IgD-negative memory B cell (primary cell): ENCODE data around the gene CPM. TPM values are rescaled to one million over a fixed set of nuclear protein-coding genes. Genes with fewer than 3 reads are reported as not detected.

Source experiments
- H3K27ac Mint-ChIP-seq, 3 donors: one replicate each; pipeline ENCODE4 v1.8.0; 2020 to 2022; ENCODE audit warnings: mild to moderate bottlenecking in 3 of 3, mixed read lengths in 3 of 3, moderate library complexity in 1 of 3
- H3K27me3 Mint-ChIP-seq: one replicate; pipeline ENCODE4 v1.8.0; 2021; ENCODE audit warnings: mixed read lengths
- H3K36me3 Mint-ChIP-seq: one replicate; pipeline ENCODE4 v1.8.0; 2020; ENCODE audit warnings: mild to moderate bottlenecking, mixed read lengths
- H3K4me1 Mint-ChIP-seq, 3 donors: one replicate each; pipeline ENCODE4 v1.8.0; 2020 to 2022; ENCODE audit warnings: mixed read lengths in 3 of 3, mild to moderate bottlenecking in 1 of 3
- H3K4me3 Mint-ChIP-seq, 4 donors: one replicate each; pipeline ENCODE4 v1.8.0; 2020 to 2022; ENCODE audit warnings: mild to moderate bottlenecking in 4 of 4, mixed read lengths in 4 of 4, moderate library complexity in 3 of 4
- H3K9me3 Mint-ChIP-seq, 3 donors: one replicate each; pipeline ENCODE4 v1.8.0; 2020 to 2021; ENCODE audit warnings: mixed read lengths in 3 of 3, mild to moderate bottlenecking in 1 of 3
- polyA plus RNA-seq: library from polyadenylated mRNA; unstranded; fragments of 300-500 nt; fragmentation: Illumina TruSeq; gene quantifications from one replicate; pipeline ENCODE4 v1.2.3, GENCODE V29; 2021

The CPM gene
- polyA plus RNA-seq, 1 donor from 2014 or later = 5.8 TPM

DNA sequence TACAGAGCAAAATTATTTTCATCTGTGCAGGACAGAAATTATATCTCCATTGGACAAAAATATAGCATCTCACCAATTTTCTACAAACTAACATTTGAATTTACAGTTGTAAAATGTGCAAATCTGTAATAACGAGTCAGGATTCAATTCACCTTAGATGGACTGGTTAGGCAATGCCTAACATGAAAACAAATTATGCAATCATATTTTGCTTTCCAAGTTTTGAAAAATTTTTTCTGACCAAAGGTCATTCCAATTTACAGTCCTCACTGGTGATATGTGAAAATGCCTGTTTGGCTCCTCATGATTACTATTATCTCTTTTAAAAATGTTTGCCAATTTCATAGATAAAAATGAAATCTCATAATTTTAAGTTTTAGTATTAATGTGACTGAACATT lies 6.5 kb upstream of the CPM start:
- H3K27ac Mint-ChIP-seq = no peak overlapping the region
- no peak overlapping the region for H3K4me3 Mint-ChIP-seq
- H3K4me1 Mint-ChIP-seq = no peaks in the 10 kb centered on the region
- peaks cover 2% of the 10 kb centered on the region for H3K36me3 Mint-ChIP-seq
- H3K27me3 Mint-ChIP-seq = peaks cover 4% of the 10 kb centered on the region
- H3K9me3 Mint-ChIP-seq = no peaks in the 10 kb centered on the region

DNA sequence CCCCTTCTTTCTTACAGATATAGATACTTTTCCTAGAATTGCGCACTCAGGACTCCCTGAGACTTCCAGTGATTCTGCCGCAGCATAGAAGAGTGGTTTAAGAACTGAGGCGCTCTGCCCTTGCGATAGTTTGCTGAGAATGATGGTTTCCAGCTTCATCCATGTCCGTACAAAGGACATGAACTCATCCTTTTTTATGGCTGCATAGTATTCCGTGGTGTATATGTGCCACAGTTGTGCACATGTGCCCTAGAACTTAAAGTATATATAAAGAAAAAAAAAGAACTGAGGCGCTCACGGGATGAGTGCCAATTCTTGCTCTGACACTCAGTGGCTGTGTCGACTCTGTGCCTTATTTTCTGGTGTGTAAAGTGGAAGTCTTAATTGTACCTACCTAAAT lies 1.4 kb upstream of the CPM start:
- peaks cover 7% of the 10 kb centered on the region for H3K27me3 Mint-ChIP-seq
- H3K27ac Mint-ChIP-seq = no peak overlapping the region
- no peaks in the 10 kb centered on the region for H3K9me3 Mint-ChIP-seq
- H3K4me1 Mint-ChIP-seq = peaks cover 6 to 10% (median 9%) of the 10 kb centered on the region in 3 donors
- peak overlapping the region in 2 of 4 donors; percentile 71 to 78 for H3K4me3 Mint-ChIP-seq
- peaks cover 2% of the 10 kb centered on the region for H3K36me3 Mint-ChIP-seq

- H3K36me3 Mint-ChIP-seq = peaks cover 2% of the 10 kb centered on the region
- H3K27ac Mint-ChIP-seq = peak overlapping the region in 2 of 3 donors; percentile 1 to 34
Observed at GRCh38 chr12:68932128-68932960, 627 bp downstream of the CPM start.

GRCh38 chr12:68930178-68930577 lies 2.8 kb downstream of the CPM start:
- H3K4me3 Mint-ChIP-seq = no peak overlapping the region
- peaks cover 3% of the 10 kb centered on the region for H3K27me3 Mint-ChIP-seq
- H3K9me3 Mint-ChIP-seq = no peaks in the 10 kb centered on the region
- peaks cover 6 to 10% (median 9%) of the 10 kb centered on the region in 3 donors for H3K4me1 Mint-ChIP-seq
- H3K27ac Mint-ChIP-seq = no peak overlapping the region
- no peaks in the 10 kb centered on the region for H3K36me3 Mint-ChIP-seq

More at GRCh38 chr12:68932128-68932960, 627 bp downstream of the CPM start:
- Mint-ChIP-seq H3K27me3 (peaks cover 5% of the 10 kb centered on the region), H3K9me3 (no peaks in the 10 kb centered on the region), H3K4me1 (peaks cover 6 to 10% (median 9%) of the 10 kb centered on the region in 3 donors), H3K4me3 (peak overlapping the region; percentile 84 to 95 (median 90))

DNA sequence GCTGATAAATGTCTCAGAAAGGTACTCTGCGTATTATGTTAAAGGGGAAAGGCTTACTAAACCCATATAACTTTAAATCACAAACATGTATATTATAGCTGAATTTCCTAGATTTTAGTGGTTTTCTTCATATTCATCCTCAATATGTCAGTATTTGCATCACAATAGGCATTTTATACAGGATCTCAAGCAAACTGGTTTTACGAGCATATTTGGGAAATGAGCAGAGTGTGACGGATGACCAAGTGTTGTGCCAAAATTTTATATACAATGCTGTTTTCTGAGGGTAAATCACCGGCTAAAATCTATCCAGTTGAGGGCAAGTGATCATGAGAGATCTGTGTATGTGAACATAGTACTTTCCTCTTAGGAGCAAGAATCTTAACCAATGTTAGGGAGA lies 8.4 kb downstream of the CPM start:
- Mint-ChIP-seq H3K4me3 (no peak overlapping the region), H3K36me3 (peaks cover 2% of the 10 kb centered on the region), H3K4me1 (peaks cover 0 to 3% (median 0%) of the 10 kb centered on the region in 3 donors), H3K9me3 (no peaks in the 10 kb centered on the region), H3K27ac (no peak overlapping the region), H3K27me3 (no peaks in the 10 kb centered on the region)

DNA sequence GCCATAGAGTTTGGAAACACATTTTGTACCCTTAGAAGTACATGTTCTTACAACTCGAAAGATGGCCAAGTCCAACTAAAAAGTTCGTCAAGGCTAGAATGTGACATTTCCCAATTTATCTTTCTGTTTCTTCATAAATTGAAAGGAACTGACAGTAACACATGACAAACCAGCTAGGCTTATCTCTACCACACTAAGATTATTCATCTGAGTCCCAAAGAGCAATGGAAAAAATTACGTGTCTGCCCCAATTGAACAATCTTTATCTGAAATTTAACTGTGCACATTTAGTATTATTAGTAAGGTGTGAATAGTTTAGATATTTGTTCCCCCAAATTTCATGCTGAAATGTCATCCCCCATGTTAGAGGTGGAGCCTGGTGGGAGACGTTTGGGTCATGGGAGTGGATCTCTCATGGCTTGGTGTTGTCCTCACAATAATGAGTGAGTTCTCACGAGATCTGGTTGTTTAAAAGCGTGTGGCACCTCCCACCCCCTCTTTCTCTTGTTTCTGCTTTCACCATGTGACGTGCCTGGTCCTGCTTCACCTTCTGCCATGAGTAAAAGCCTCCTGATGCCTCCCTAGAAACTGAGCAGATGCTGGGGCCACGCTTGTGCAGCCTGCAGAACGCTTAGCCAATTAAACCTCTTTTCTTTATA lies 13.3 kb downstream of the CPM start:
- no peaks in the 10 kb centered on the region for H3K9me3 Mint-ChIP-seq
- H3K27me3 Mint-ChIP-seq = no peaks in the 10 kb centered on the region
- peaks cover 0 to 3% (median 0%) of the 10 kb centered on the region in 3 donors for H3K4me1 Mint-ChIP-seq
- H3K4me3 Mint-ChIP-seq = no peak overlapping the region
- H3K36me3 Mint-ChIP-seq = peaks cover 2% of the 10 kb centered on the region
- H3K27ac Mint-ChIP-seq = no peak overlapping the region

GRCh38 chr12:68918960-68919359 lies 14.0 kb downstream of the CPM start:
- Mint-ChIP-seq H3K36me3 (peaks cover 2% of the 10 kb centered on the region), H3K4me1 (peaks cover 0 to 3% (median 0%) of the 10 kb centered on the region in 3 donors)

DNA sequence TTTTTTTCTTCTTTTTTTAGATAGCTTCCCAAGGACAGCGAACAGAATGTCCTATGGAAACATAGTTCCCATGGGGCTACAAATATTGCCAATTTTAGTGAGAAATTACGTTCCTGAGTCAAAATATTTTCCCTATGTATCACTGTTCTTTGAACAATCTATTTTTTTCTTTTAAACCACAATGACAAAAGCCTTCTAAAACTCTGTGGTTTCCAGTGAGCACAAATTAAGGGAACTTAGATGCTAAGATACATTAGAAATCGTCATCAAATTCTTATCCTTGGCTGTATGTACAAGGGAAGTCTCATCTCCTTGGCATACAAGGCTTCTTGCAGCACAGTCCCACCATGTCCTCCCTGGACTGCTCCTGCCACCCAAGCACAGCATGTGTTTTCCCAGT lies 17.9 kb downstream of the CPM start:
- H3K9me3 Mint-ChIP-seq = no peaks in the 10 kb centered on the region
- no peak overlapping the region for H3K27ac Mint-ChIP-seq
- H3K36me3 Mint-ChIP-seq = no peaks in the 10 kb centered on the region
- peaks cover 0 to 2% (median 0%) of the 10 kb centered on the region in 3 donors for H3K4me1 Mint-ChIP-seq
- no peaks in the 10 kb centered on the region for H3K27me3 Mint-ChIP-seq
- H3K4me3 Mint-ChIP-seq = no peak overlapping the region

More at GRCh38 chr12:68918960-68919359, 14.0 kb downstream of the CPM start:
- Mint-ChIP-seq H3K27me3 (no peaks in the 10 kb centered on the region), H3K4me3 (no peak overlapping the region), H3K27ac (no peak overlapping the region), H3K9me3 (no peaks in the 10 kb centered on the region)

- Mint-ChIP-seq H3K27me3 (no peaks in the 10 kb centered on the region), H3K4me1 (no peaks in the 10 kb centered on the region), H3K9me3 (no peaks in the 10 kb centered on the region), H3K4me3 (no peak overlapping the region), H3K36me3 (no peaks in the 10 kb centered on the region), H3K27ac (no peak overlapping the region)
Observed at GRCh38 chr12:68913682-68914081, 19.3 kb downstream of the CPM start.

DNA sequence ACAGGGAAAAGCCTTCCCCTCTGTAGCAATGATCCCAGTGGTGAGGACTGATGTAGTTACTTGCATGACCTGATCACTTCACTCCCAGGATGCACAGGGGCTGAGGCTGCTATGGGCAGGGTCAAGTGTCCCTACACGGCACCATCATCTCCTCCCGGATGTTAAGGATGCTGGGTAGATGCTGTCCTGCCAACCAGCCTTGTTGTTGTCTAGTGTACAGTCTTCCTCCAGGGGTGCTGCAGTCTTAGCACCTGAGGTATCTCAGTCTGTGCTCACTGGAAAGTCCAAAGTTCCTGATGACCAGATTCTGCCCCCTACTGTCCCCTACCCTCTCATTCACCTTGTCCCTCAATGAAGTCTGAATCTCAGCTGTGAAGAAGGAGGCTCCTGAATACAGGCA lies 20.1 kb downstream of the CPM start:
- Mint-ChIP-seq H3K9me3 (no peaks in the 10 kb centered on the region), H3K36me3 (no peaks in the 10 kb centered on the region), H3K4me1 (peaks cover 0 to 2% (median 0%) of the 10 kb centered on the region in 3 donors), H3K27ac (peak overlapping the region in 1 of 3 donors; percentile 57), H3K4me3 (no peak overlapping the region), H3K27me3 (no peaks in the 10 kb centered on the region)

GRCh38 chr12:68911197-68911718 lies 21.7 kb downstream of the CPM start:
- no peaks in the 10 kb centered on the region for H3K27me3 Mint-ChIP-seq
- peaks cover 0 to 2% (median 0%) of the 10 kb centered on the region in 3 donors for H3K4me1 Mint-ChIP-seq
- H3K36me3 Mint-ChIP-seq = no peaks in the 10 kb centered on the region
- no peak overlapping the region for H3K27ac Mint-ChIP-seq
- no peak overlapping the region for H3K4me3 Mint-ChIP-seq
- no peaks in the 10 kb centered on the region for H3K9me3 Mint-ChIP-seq

DNA sequence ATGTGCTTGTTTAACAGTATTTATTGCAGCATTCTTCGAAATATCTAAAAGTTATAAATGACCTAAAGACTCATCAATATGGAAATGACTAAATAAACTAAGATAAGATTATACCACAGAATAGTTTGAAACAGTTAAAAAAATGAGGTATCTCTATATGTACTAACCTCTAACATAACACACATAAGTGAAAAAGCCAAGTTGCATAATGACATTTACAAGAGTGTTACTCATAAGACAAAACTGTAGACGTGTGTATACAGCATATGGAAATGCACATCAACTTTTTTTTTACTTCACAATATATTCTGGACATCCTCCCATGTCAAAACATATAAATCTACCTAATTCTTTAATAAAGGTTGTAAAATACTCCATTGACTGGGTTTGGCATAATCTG lies 22.8 kb downstream of the CPM start:
- Mint-ChIP-seq H3K27ac (no peak overlapping the region), H3K36me3 (no peaks in the 10 kb centered on the region), H3K4me3 (no peak overlapping the region), H3K27me3 (no peaks in the 10 kb centered on the region), H3K4me1 (peaks cover 1 to 3% (median 3%) of the 10 kb centered on the region in 3 donors), H3K9me3 (no peaks in the 10 kb centered on the region)

DNA sequence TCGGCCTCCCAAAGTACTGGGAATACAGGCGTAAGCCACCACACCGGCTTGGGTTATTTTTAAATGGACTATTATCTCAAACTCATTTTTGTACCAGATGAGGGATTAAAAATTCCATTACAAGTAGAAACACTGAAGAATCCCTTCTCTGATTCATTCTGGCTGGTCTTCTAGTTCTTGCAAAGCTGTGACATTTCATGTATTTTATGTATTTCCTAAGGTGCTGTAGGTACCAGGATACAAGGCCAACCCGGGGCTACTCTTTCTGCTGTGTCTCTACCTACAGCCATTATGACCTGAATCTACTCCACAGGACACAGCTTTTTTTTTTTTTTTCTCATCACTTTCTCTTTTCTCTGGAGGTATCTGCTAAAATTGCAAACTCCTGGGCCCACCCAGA lies 24.9 kb downstream of the CPM start:
- Mint-ChIP-seq H3K4me3 (no peak overlapping the region), H3K9me3 (no peaks in the 10 kb centered on the region), H3K27me3 (no peaks in the 10 kb centered on the region), H3K4me1 (peaks cover 14 to 16% (median 16%) of the 10 kb centered on the region in 3 donors), H3K27ac (no peak overlapping the region), H3K36me3 (no peaks in the 10 kb centered on the region)

DNA sequence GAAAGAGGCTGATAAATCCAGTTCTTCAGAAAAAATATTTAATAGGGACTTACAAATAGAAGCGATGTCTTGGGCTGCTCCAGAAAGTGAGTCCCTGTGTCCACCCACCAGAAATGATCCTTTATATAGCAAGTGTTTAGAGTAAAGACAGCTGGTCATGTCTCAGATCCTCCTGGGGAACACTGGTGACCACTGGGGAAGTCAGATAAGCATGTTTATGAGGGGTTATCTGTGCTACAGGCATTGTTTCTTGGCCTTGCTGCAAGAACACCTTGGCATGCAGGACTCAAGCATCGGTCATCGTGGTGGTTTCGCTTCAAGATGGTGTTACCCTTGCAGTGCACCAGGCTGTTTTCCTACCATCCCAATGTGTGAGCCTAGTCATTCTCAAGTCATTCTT lies 27.2 kb downstream of the CPM start:
- H3K27ac Mint-ChIP-seq = no peak overlapping the region

DNA sequence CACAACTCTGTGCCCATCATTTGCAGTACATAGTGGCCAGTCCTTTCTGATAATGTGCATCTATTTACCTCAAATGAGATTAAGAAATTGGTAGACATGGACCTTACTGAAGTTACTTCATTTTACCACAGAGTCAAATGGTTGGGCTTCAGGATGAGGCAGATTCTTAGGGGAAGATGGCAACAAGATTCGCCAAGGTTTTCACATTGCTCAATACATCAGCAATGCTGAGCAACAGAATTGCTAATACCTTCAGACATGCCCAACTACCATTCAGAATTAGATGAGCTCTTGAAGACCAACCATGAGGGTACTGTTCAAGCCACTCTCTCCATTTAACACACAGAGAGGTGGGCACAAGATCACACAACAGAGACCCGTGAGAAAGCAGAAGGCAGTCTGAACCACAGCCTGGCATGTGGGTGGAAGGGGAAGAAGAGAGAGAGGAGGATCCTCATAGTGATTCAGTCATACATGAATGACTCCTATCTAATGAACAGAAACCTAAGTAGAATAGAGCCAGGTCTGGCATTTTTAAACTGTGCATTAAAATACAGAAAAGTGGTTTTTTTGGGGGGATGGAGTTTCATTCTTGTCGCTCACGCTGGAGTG lies 28.5 kb downstream of the CPM start:
- Mint-ChIP-seq H3K36me3 (peaks cover 3% of the 10 kb centered on the region), H3K4me3 (peak overlapping the region in 2 of 4 donors; percentile 76 to 82), H3K9me3 (no peaks in the 10 kb centered on the region), H3K27ac (no peak overlapping the region), H3K27me3 (no peaks in the 10 kb centered on the region), H3K4me1 (peaks cover 16 to 29% (median 22%) of the 10 kb centered on the region in 3 donors)

More for the DNA sequence above, 27.2 kb downstream of the CPM start:
- no peak overlapping the region for H3K4me3 Mint-ChIP-seq
- H3K36me3 Mint-ChIP-seq = peaks cover under 1% of the 10 kb centered on the region
- peaks cover 16 to 29% (median 22%) of the 10 kb centered on the region in 3 donors for H3K4me1 Mint-ChIP-seq
- H3K27me3 Mint-ChIP-seq = no peaks in the 10 kb centered on the region
- H3K9me3 Mint-ChIP-seq = no peaks in the 10 kb centered on the region
